Large intestine (tissue), 3 donors: Measurements from ENCODE around the gene ACADL. TPM values are rescaled to one million over a fixed set of nuclear protein-coding genes. Genes with fewer than 3 reads are reported as not detected.
"Not testable (repeated sequence)": the region's sequence is repeated elsewhere in the genome, so short reads cannot be mapped to it uniquely, and the experiment has no call there.

Source experiments
- DNase-seq, 2 donors: peaks; one replicate each; pipeline versions ENCODE4 v3.0.0 to v3.0.0-alpha.2; 2013
- H3K27ac ChIP-seq: one replicate; pipeline ENCODE4 v1.5.1; 2013; ENCODE audit warnings: low read length
- H3K27me3 ChIP-seq: 2 replicates; pipeline ENCODE4 v1.6.1; 2013; ENCODE audit warnings: low read length; ENCODE audit not compliant: control insufficient read depth, insufficient read depth
- H3K36me3 ChIP-seq: 2 replicates; pipeline ENCODE4 v1.6.1; 2013; ENCODE audit warnings: low read length; ENCODE audit not compliant: control insufficient read depth, insufficient read depth
- H3K4me1 ChIP-seq: one replicate; pipeline ENCODE4 v1.6.1; 2013; ENCODE audit warnings: low read length; ENCODE audit not compliant: control insufficient read depth, insufficient read depth
- H3K4me3 ChIP-seq: one replicate; pipeline ENCODE4 v1.5.1; 2013; ENCODE audit warnings: low read length
- H3K9me3 ChIP-seq: one replicate; pipeline ENCODE4 v1.6.1; 2013; ENCODE audit warnings: mild to moderate bottlenecking, low read depth, low read length, moderate library complexity; ENCODE audit not compliant: control insufficient read depth
- WGBS: methylation state at CpG from one replicate; pipeline ENCODE4 v1.1.5; 2013; ENCODE audit warnings: low lambda C conversion rate; ENCODE audit not compliant: insufficient coverage; 5-methylcytosine and 5-hydroxymethylcytosine counted together
- polyA plus RNA-seq: library from polyadenylated mRNA; unstranded; fragments of 120-200 nt; gene quantifications from one replicate; pipeline ENCODE4 v1.2.1, GENCODE V29; 2013

Gene ACADL
- polyA plus RNA-seq, 1 donor, result 1.3 TPM

DNA sequence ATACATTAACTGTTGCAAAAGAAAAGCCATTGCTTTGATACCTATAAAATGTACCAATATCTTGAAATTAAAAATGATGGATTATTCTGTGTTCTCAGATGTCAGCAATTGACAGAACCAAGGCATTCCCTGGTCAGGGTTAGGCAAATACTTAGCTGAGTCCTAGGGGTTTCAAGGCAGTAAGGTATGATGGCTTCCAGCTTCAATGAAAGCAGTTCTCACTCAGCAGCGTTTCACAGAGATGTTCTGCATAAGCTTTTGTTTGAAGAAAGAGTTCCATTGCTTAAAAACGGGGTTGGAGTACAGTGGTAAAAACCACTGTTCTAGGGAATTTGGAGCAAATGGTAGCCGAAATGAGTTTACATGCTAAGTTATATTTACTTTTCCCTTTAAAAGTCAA lies 37.1 kb downstream of the ACADL start:
- no peaks in the 10 kb centered on the region for H3K27me3 ChIP-seq
- peaks cover 5% of the 10 kb centered on the region for H3K9me3 ChIP-seq
- 67% methylated on average over 1 of the region's 3 CpGs for WGBS
- no peaks in the 10 kb centered on the region for H3K36me3 ChIP-seq
- H3K27ac ChIP-seq, result no peak overlapping the region
- no peaks in the 10 kb centered on the region for H3K4me1 ChIP-seq
- no peak overlapping the region for H3K4me3 ChIP-seq
- no peak for DNase-seq

- not testable (repeated sequence) for H3K9me3 ChIP-seq, H3K4me3 ChIP-seq, H3K27me3 ChIP-seq, H3K27ac ChIP-seq, H3K4me1 ChIP-seq, H3K36me3 ChIP-seq, DNase-seq
- WGBS, result no CpG with 5 or more reads among the region's 1 CpG
Observed at GRCh38 chr2:210183936-210184335, 41.3 kb downstream of the ACADL start.

DNA sequence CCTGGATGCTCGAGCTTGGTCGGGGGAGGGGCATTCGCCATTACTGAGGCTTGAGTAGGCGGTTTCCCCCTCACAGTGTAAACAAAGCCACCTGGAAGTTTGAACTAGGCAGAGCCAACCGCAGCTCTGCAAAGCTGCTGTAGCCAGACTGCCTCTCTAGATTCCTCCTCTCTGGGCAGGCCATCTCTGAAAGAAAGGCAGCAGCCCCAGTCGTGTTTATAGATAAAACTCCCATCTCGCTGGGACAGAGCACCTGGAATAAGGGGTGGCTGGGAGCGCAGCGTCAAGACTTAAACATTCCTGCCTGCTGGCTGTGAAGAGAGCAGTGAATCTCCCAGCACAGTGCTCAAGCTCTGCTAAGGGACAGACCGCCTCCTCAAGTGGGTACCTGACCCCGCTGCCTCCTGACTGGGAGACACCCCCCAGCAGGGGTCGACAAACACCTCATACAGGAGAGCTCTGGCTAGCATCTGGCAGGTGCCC lies 43.6 kb downstream of the ACADL start:
- H3K27me3 ChIP-seq, H3K27ac ChIP-seq, H3K4me3 ChIP-seq, H3K4me1 ChIP-seq, H3K36me3 ChIP-seq, H3K9me3 ChIP-seq: not testable (repeated sequence)
- peak in 1 of 2 donors; percentile 14 for DNase-seq
- no CpG with 5 or more reads among the region's 12 CpGs for WGBS

- H3K4me1 ChIP-seq, DNase-seq, H3K36me3 ChIP-seq, H3K9me3 ChIP-seq, H3K4me3 ChIP-seq, H3K27ac ChIP-seq, H3K27me3 ChIP-seq: not testable (repeated sequence)
- WGBS, result no CpG with 5 or more reads among the region's 3 CpGs
Observed at GRCh38 chr2:210181033-210181605, 44.1 kb downstream of the ACADL start.

DNA sequence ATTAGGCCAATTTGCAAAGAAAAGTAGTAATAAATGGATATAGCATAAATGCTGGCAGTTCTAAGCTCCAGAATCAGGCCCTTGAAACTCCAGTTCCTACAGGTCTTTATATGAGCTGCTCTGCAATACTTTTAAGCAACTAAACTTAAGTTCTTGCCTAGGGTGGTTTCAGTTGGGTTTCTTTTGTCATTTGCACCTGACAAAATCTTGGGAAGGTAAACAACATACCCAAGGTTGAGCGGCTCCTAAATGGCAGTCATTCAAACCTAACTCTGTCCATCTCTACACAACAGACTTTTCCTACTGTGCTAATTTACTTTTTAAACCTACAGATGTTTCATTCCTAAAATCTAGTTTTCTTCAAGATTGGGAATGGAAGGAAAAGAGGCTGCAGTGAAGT lies 44.8 kb downstream of the ACADL start:
- Histone ChIP-seq H3K9me3 (peaks cover 5% of the 10 kb centered on the region), H3K27ac (no peak overlapping the region), H3K4me3 (no peak overlapping the region), H3K4me1 (no peaks in the 10 kb centered on the region), H3K36me3 (no peaks in the 10 kb centered on the region), H3K27me3 (no peaks in the 10 kb centered on the region)
- 100% methylated on average over 1 of the region's 1 CpG for WGBS
- no peak for DNase-seq

DNA sequence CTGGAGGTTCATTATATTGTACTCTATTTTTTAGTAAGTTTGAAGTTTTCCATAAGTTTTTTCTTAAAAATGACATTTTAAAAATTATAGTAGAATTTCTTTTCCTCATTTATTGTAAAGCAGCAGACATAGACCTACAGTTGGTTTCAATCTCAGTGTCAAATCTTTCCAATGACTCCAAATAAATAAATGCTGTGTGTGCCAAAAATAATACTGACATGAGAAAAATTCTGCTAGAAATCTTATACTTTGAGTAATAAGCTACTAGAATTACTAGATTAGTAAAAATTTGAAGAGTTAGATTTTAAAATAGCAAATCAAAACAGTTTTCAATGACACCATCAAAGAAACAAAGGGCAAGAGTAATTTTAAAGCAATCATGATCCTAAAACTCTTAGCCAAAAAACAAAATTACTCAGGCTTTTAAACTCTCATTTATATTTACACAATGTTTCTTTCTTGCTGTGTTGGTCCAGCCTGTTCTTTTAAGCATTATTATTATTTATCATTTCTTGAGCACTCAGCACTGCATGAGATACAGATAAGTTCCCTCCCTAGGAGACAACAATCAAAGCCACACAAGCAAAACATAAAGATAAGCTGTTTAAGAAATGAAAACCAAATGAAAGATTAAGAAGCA lies 45.8 kb downstream of the ACADL start:
- no peak overlapping the region for H3K27ac ChIP-seq
- H3K36me3 ChIP-seq, result no peaks in the 10 kb centered on the region
- DNase-seq, result no peak
- no peak overlapping the region for H3K4me3 ChIP-seq
- H3K27me3 ChIP-seq, result no peaks in the 10 kb centered on the region
- no peaks in the 10 kb centered on the region for H3K4me1 ChIP-seq
- no peaks in the 10 kb centered on the region for H3K9me3 ChIP-seq

DNA sequence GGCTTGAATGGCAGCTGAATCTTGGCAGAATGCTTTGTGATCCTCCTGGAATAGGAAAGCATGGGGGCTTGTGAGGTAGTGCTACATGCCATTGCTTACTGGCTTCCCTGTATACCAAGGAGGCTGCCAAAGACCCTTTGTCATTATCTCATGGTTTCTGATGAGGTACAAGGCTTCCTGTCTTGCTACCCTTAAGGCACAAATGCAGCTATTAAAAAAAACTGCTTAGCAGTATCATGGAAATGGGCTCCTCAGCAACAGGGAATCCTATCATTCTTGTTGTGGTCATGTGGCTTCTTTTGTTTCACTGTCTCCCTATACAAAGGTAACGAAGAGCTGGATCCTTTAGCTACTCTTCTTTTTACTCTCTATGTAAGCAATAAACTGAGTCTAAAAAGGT lies 47.5 kb downstream of the ACADL start:
- no peaks in the 10 kb centered on the region for H3K27me3 ChIP-seq
- DNase-seq, result no peak
- H3K4me1 ChIP-seq, result no peaks in the 10 kb centered on the region
- no peak overlapping the region for H3K27ac ChIP-seq
- WGBS, result 100% methylated on average over 1 of the region's 1 CpG
- no peak overlapping the region for H3K4me3 ChIP-seq
- H3K36me3 ChIP-seq, result no peaks in the 10 kb centered on the region
- H3K9me3 ChIP-seq, result no peaks in the 10 kb centered on the region

- H3K27ac ChIP-seq, H3K27me3 ChIP-seq, H3K4me1 ChIP-seq, H3K9me3 ChIP-seq, DNase-seq, H3K4me3 ChIP-seq, H3K36me3 ChIP-seq: not testable (repeated sequence)
- WGBS, result no CpG with 5 or more reads among the region's 1 CpG
Observed at GRCh38 chr2:210177115-210177514, 48.1 kb downstream of the ACADL start.

GRCh38 chr2:210174086-210174485 lies 51.2 kb downstream of the ACADL start:
- Histone ChIP-seq H3K4me3 (no peak overlapping the region), H3K27me3 (no peaks in the 10 kb centered on the region), H3K4me1 (no peaks in the 10 kb centered on the region), H3K27ac (no peak overlapping the region), H3K9me3 (no peaks in the 10 kb centered on the region), H3K36me3 (no peaks in the 10 kb centered on the region)
- no peak for DNase-seq

DNA sequence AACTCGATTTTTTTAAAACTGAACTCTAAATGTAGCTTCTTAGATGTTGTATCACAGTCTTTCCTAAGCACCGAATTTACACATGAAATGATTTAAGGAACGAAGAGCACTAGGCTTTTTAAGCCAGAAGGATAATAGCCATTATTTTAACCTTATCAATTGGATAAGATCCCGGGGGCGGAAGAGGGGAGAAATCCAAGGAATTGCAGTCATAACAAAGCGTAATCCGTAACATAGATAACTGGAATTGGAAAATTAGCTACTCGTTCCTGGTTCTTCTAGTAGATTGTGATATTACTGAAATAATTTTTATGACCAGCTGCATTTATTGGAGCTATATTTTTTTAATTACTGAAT lies 53.0 kb downstream of the ACADL start:
- Histone ChIP-seq H3K9me3 (no peaks in the 10 kb centered on the region), H3K4me3 (peak overlapping the region; percentile 83), H3K27ac (peak overlapping the region; percentile 87), H3K27me3 (no peaks in the 10 kb centered on the region), H3K4me1 (peaks cover 4% of the 10 kb centered on the region), H3K36me3 (no peaks in the 10 kb centered on the region)
- DNase-seq, result no peak
- WGBS, result 0% methylated on average over 1 of the region's 8 CpGs
